Skeletal muscle cell (primary cell): ENCODE data around the gene DENND1A.
"Not testable (repeated sequence)": the region's sequence is repeated elsewhere in the genome, so short reads cannot be mapped to it uniquely, and the experiment has no call there.

Source experiments
- DNase-seq: peaks from one replicate; pipeline ENCODE4 v3.0.0-alpha.2; 2010; ENCODE audit warnings: low read depth
- H3K4me3 ChIP-seq: 2 replicates; pipeline ENCODE4 v1.5.1; 2011; ENCODE audit warnings: low read depth, mild to moderate bottlenecking, control low read depth, low read length, moderate library complexity

DENND1A gene

GRCh38 chr9:123337971-123338370 is 592.0 kb downstream of the DENND1A start:
- no peak for DNase-seq
- H3K4me3 ChIP-seq: no peak overlapping the region

GRCh38 chr9:123336959-123337358 is 593.0 kb downstream of the DENND1A start:
- DNase-seq: no peak
- no peak overlapping the region for H3K4me3 ChIP-seq

GRCh38 chr9:123336449-123336848 is 593.5 kb downstream of the DENND1A start:
- DNase-seq: no peak
- H3K4me3 ChIP-seq: no peak overlapping the region

GRCh38 chr9:123335986-123336329 is 594.0 kb downstream of the DENND1A start:
- no peak overlapping the region for H3K4me3 ChIP-seq
- DNase-seq: no peak

- DNase-seq: peak; percentile 39
- H3K4me3 ChIP-seq: no peak overlapping the region
Measured at GRCh38 chr9:123335193-123335985, 594.5 kb downstream of the DENND1A start.

GRCh38 chr9:123334639-123335038 is 595.3 kb downstream of the DENND1A start:
- H3K4me3 ChIP-seq: no peak overlapping the region
- no peak for DNase-seq

GRCh38 chr9:123333058-123333669 is 596.8 kb downstream of the DENND1A start:
- DNase-seq, H3K4me3 ChIP-seq: not testable (repeated sequence)

GRCh38 chr9:123331346-123332060 is 598.4 kb downstream of the DENND1A start:
- no peak overlapping the region for H3K4me3 ChIP-seq
- DNase-seq: no peak
